ENCODE measurements around the gene PSMC5. TPM values are rescaled to one million over a fixed set of nuclear protein-coding genes. Genes with fewer than 3 reads are reported as not detected.

The PSMC5 gene
- total RNA-seq, 4 donors from 2014 or later: 63.2 to 131 (median 77.9) TPM

- H3K4me3 ChIP-seq: no peak overlapping the region
- no peaks in the 10 kb centered on the region for H3K27me3 ChIP-seq
- H3K9me3 ChIP-seq: no peaks in the 10 kb centered on the region
- in situ Hi-C loops (cut with MboI; ENCODE audit: low pct_ligation_motif_present in 1 of 4, low pct_unique_long_range_greater_than_20kb in 1 of 4, low sequenced_read_pairs in 3 of 4) (no loop called here), intact Hi-C loops (cut with DNase I; ENCODE audit: low total_unique reads) (no loop called here)
- no peak for DNase-seq
- no peaks in the 10 kb centered on the region for H3K4me1 ChIP-seq
- TF ChIP-seq CTCF (IDR thresholded peaks at IDR 0.05) (no peak), POLR2A (IDR thresholded peaks at IDR 0.05) (no peak), EP300 (IDR thresholded peaks at IDR 0.05; ENCODE audit: low read depth) (no peak), POLR2AphosphoS5 (IDR thresholded peaks at IDR 0.05) (no peak)
- WGBS, 2 donors (ENCODE audit: low coverage in 1 of 2): 100% methylated on average over 1 of the region's 1 CpG; no CpG with 5 or more reads in 1 of the 2 donors
- H3K36me3 ChIP-seq: peaks cover 0 to 91% (median 45%) of the 10 kb centered on the region in 4 donors
- H3K27ac ChIP-seq: no peak overlapping the region
These were observed 26.4 kb upstream of the PSMC5 start for GRCh38 chr17:63800783-63801182.

GRCh38 chr17:63804328-63804727, 22.9 kb upstream of the PSMC5 start:
- no peaks in the 10 kb centered on the region for H3K9me3 ChIP-seq
- 97% methylated on average over 1 of the region's 1 CpG; no CpG with 5 or more reads in 1 of the 2 donors for WGBS, 2 donors (ENCODE audit: low coverage in 1 of 2)
- no peak for DNase-seq
- no peak overlapping the region for H3K4me3 ChIP-seq
- H3K27me3 ChIP-seq: no peaks in the 10 kb centered on the region
- no peaks in the 10 kb centered on the region for H3K4me1 ChIP-seq
- peaks cover 0 to 97% (median 47%) of the 10 kb centered on the region in 4 donors for H3K36me3 ChIP-seq
- in situ Hi-C loops (cut with MboI; ENCODE audit: low pct_ligation_motif_present in 1 of 4, low pct_unique_long_range_greater_than_20kb in 1 of 4, low sequenced_read_pairs in 3 of 4) (no loop called here), intact Hi-C loops (cut with DNase I; ENCODE audit: low total_unique reads) (no loop called here)
- H3K27ac ChIP-seq: no peak overlapping the region
- TF ChIP-seq EP300 (IDR thresholded peaks at IDR 0.05; ENCODE audit: low read depth) (no peak), POLR2AphosphoS5 (IDR thresholded peaks at IDR 0.05) (no peak)

- DNase-seq: no peak
- Histone ChIP-seq H3K27ac (no peak overlapping the region), H3K4me1 (no peaks in the 10 kb centered on the region), H3K9me3 (no peaks in the 10 kb centered on the region), H3K4me3 (no peak overlapping the region), H3K36me3 (peaks cover 0 to 97% (median 49%) of the 10 kb centered on the region in 4 donors), H3K27me3 (no peaks in the 10 kb centered on the region)
- TF ChIP-seq CTCF (IDR thresholded peaks at IDR 0.05): no peak
- no peak for TF ChIP-seq EP300 (IDR thresholded peaks at IDR 0.05; ENCODE audit: low read depth)
- no peak for TF ChIP-seq POLR2A (IDR thresholded peaks at IDR 0.05)
- no peak for TF ChIP-seq POLR2AphosphoS5 (IDR thresholded peaks at IDR 0.05)
- in situ Hi-C loops (cut with MboI; ENCODE audit: low pct_ligation_motif_present in 1 of 4, low pct_unique_long_range_greater_than_20kb in 1 of 4, low sequenced_read_pairs in 3 of 4) (no loop called here), intact Hi-C loops (cut with DNase I; ENCODE audit: low total_unique reads) (no loop called here)
- 77 to 85% methylated on average over 2 of the region's 2 CpGs for WGBS, 2 donors (ENCODE audit: low coverage in 1 of 2)
These were observed 21.6 kb upstream of the PSMC5 start for GRCh38 chr17:63805591-63805990.

DNA sequence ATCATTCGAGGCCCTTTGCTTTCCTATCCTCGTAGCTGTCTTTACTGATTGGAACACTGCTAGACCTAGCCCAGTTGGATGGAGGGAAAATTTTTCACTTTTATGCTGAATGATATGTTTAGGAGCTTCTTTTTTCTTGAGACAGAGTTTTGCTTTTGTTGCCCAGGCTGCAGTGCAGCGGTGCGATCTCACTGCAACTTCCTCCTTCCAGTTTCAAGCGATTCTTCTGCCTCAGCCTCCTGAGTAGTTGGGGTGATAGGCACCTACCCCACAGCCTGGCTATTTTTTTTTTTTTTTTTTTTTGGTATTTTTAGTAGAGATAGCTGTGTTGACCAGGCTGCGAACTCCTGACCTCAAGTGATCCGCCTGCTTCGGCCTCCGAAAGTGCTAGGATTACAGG, 17.3 kb upstream of the PSMC5 start:
- intact Hi-C loops (cut with DNase I; ENCODE audit: low total_unique reads): no loop called here
- 77 to 100% methylated on average over 2 to 9 of the region's 9 CpGs for WGBS, 2 donors (ENCODE audit: low coverage in 1 of 2)
- in situ Hi-C loops (cut with MboI; ENCODE audit: low pct_ligation_motif_present in 1 of 4, low pct_unique_long_range_greater_than_20kb in 1 of 4, low sequenced_read_pairs in 3 of 4): no loop called here
- H3K4me1 ChIP-seq: no peaks in the 10 kb centered on the region
- TF ChIP-seq POLR2A (IDR thresholded peaks at IDR 0.05): no peak
- no peak for TF ChIP-seq EP300 (IDR thresholded peaks at IDR 0.05; ENCODE audit: low read depth)
- TF ChIP-seq CTCF (IDR thresholded peaks at IDR 0.05): no peak
- TF ChIP-seq POLR2AphosphoS5 (IDR thresholded peaks at IDR 0.05): no peak
- no peak overlapping the region for H3K4me3 ChIP-seq
- H3K27ac ChIP-seq: no peak overlapping the region
- H3K36me3 ChIP-seq: peaks cover 0 to 98% (median 48%) of the 10 kb centered on the region in 4 donors
- no peak for DNase-seq
- H3K9me3 ChIP-seq: no peaks in the 10 kb centered on the region
- H3K27me3 ChIP-seq: no peaks in the 10 kb centered on the region

DNA sequence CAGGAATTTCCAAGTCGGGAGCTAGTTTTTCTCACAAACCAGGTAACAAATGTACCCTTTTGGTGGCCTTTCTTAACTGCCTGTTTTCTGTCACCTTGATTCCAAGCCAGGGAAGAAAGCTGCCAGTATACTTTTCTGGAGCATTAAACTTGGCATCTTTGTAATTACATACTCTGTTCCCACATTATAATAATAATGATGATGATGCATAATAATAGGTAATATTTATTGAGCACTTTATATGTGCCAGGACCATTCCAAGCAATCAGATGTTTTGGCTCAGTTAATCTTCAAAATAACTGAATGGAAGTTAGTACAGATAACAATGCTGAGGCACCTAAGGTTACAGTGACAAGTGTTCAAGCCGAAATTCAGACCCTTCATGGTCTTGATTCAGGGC, 11.1 kb upstream of the PSMC5 start:
- no peak for TF ChIP-seq POLR2A (IDR thresholded peaks at IDR 0.05)
- TF ChIP-seq EP300 (IDR thresholded peaks at IDR 0.05; ENCODE audit: low read depth): no peak
- TF ChIP-seq POLR2AphosphoS5 (IDR thresholded peaks at IDR 0.05): no peak
- no peak for TF ChIP-seq CTCF (IDR thresholded peaks at IDR 0.05)
- intact Hi-C loops (cut with DNase I; ENCODE audit: low total_unique reads): no loop called here
- Histone ChIP-seq H3K36me3 (peaks cover 0 to 89% (median 44%) of the 10 kb centered on the region in 4 donors), H3K27me3 (no peaks in the 10 kb centered on the region), H3K27ac (no peak overlapping the region), H3K4me3 (no peak overlapping the region), H3K4me1 (no peaks in the 10 kb centered on the region), H3K9me3 (no peaks in the 10 kb centered on the region)
- WGBS, 2 donors (ENCODE audit: low coverage in 1 of 2): 82 to 91% methylated on average over 1 to 2 of the region's 2 CpGs
- in situ Hi-C loops (cut with MboI; ENCODE audit: low pct_ligation_motif_present in 1 of 4, low pct_unique_long_range_greater_than_20kb in 1 of 4, low sequenced_read_pairs in 3 of 4): no loop called here
- DNase-seq: no peak
